ENCODE results near the gene CTNNA2.

The CTNNA2 gene

GRCh38 chr2:79964966-79965365 is 452.1 kb downstream of the CTNNA2 start:
- TF ChIP-seq SIN3A (IDR thresholded peaks at IDR 0.05; ENCODE audit: borderline replicate concordance, insufficient read depth, low read length) (no peak), POLR2AphosphoS5 (IDR thresholded peaks at IDR 0.05; ENCODE audit: low read depth, low read length) (no peak), FOXP2 (optimal IDR thresholded peaks at IDR 0.05; ENCODE audit: borderline replicate concordance, extremely low read depth, extremely low read length, insufficient read depth) (no peak), REST (IDR thresholded peaks at IDR 0.05; ENCODE audit: insufficient read depth in 1 of 2, low read depth in 2 of 2, low read length in 2 of 2) (no peak), TAF1 (IDR thresholded peaks at IDR 0.05; ENCODE audit: borderline replicate concordance, insufficient read depth, low read length) (no peak)

- TF ChIP-seq SIN3A (IDR thresholded peaks at IDR 0.05; ENCODE audit: borderline replicate concordance, insufficient read depth, low read length), result no peak
- TF ChIP-seq TAF1 (IDR thresholded peaks at IDR 0.05; ENCODE audit: borderline replicate concordance, insufficient read depth, low read length), result no peak
- no peak for TF ChIP-seq POLR2AphosphoS5 (IDR thresholded peaks at IDR 0.05; ENCODE audit: low read depth, low read length)
- no peak for TF ChIP-seq REST (IDR thresholded peaks at IDR 0.05; ENCODE audit: insufficient read depth in 1 of 2, low read depth in 2 of 2, low read length in 2 of 2)
- TF ChIP-seq FOXP2 (optimal IDR thresholded peaks at IDR 0.05; ENCODE audit: borderline replicate concordance, extremely low read depth, extremely low read length, insufficient read depth), result no peak
Observed at GRCh38 chr2:79966369-79966768, 453.5 kb downstream of the CTNNA2 start.

GRCh38 chr2:79966882-79967281 is 454.0 kb downstream of the CTNNA2 start:
- TF ChIP-seq POLR2AphosphoS5 (IDR thresholded peaks at IDR 0.05; ENCODE audit: low read depth, low read length) (no peak), TAF1 (IDR thresholded peaks at IDR 0.05; ENCODE audit: borderline replicate concordance, insufficient read depth, low read length) (no peak), SIN3A (IDR thresholded peaks at IDR 0.05; ENCODE audit: borderline replicate concordance, insufficient read depth, low read length) (no peak), REST (IDR thresholded peaks at IDR 0.05; ENCODE audit: insufficient read depth in 1 of 2, low read depth in 2 of 2, low read length in 2 of 2) (no peak), FOXP2 (optimal IDR thresholded peaks at IDR 0.05; ENCODE audit: borderline replicate concordance, extremely low read depth, extremely low read length, insufficient read depth) (no peak)

GRCh38 chr2:79971807-79972206 is 459.0 kb downstream of the CTNNA2 start:
- TF ChIP-seq TAF1 (IDR thresholded peaks at IDR 0.05; ENCODE audit: borderline replicate concordance, insufficient read depth, low read length) (no peak), POLR2AphosphoS5 (IDR thresholded peaks at IDR 0.05; ENCODE audit: low read depth, low read length) (no peak), FOXP2 (optimal IDR thresholded peaks at IDR 0.05; ENCODE audit: borderline replicate concordance, extremely low read depth, extremely low read length, insufficient read depth) (no peak), SIN3A (IDR thresholded peaks at IDR 0.05; ENCODE audit: borderline replicate concordance, insufficient read depth, low read length) (no peak), REST (IDR thresholded peaks at IDR 0.05; ENCODE audit: insufficient read depth in 1 of 2, low read depth in 2 of 2, low read length in 2 of 2) (no peak)

- no peak for TF ChIP-seq FOXP2 (optimal IDR thresholded peaks at IDR 0.05; ENCODE audit: borderline replicate concordance, extremely low read depth, extremely low read length, insufficient read depth)
- no peak for TF ChIP-seq SIN3A (IDR thresholded peaks at IDR 0.05; ENCODE audit: borderline replicate concordance, insufficient read depth, low read length)
- no peak for TF ChIP-seq TAF1 (IDR thresholded peaks at IDR 0.05; ENCODE audit: borderline replicate concordance, insufficient read depth, low read length)
- no peak for TF ChIP-seq POLR2AphosphoS5 (IDR thresholded peaks at IDR 0.05; ENCODE audit: low read depth, low read length)
- no peak for TF ChIP-seq REST (IDR thresholded peaks at IDR 0.05; ENCODE audit: insufficient read depth in 1 of 2, low read depth in 2 of 2, low read length in 2 of 2)
Observed at GRCh38 chr2:79972661-79973060, 459.8 kb downstream of the CTNNA2 start.
